Glutamatergic neuron (in vitro differentiated cells): ENCODE measurements around the gene SLC12A4. TPM values are rescaled to one million over a fixed set of nuclear protein-coding genes. Genes with fewer than 3 reads are reported as not detected.

ENCODE experiments used
- total RNA-seq: library from RNA; stranded (reverse); fragmentation: NEBNext Ultra II Directional; extraction: Animal tissue kit (Norgen Biotek cat#: 25700); gene quantifications from one replicate; pipeline ENCODE4 v1.2.1, GENCODE V29; 2021; ENCODE audit not compliant: unreplicated experiment

The SLC12A4 gene
- total RNA-seq, 1 donor from 2014 or later, result 19.9 TPM

Other genes with a start within 250 kb of the SLC12A4 start
- 86.7 TPM for gene GFOD2, start 249.3 kb downstream of the SLC12A4 start, total RNA-seq
- 32.0 TPM for gene RANBP10, start 162.1 kb downstream of the SLC12A4 start, total RNA-seq
- 3.4 TPM for gene TSNAXIP1, start 161.7 kb downstream of the SLC12A4 start, total RNA-seq
- 23.1 TPM for gene THAP11, start 126.3 kb downstream of the SLC12A4 start, total RNA-seq
- gene NUTF2, start 121.7 kb downstream of the SLC12A4 start, total RNA-seq, result 196 TPM
- gene CENPT, start 120.9 kb downstream of the SLC12A4 start, total RNA-seq, result 153 TPM
- gene EDC4, start 95.6 kb downstream of the SLC12A4 start, total RNA-seq, result 142 TPM
- gene NRN1L, start 83.8 kb downstream of the SLC12A4 start, total RNA-seq, result 1.0 TPM
- 27.9 TPM for gene PSKH1, start 75.4 kb downstream of the SLC12A4 start, total RNA-seq
- gene CTRL, start 36.8 kb downstream of the SLC12A4 start, total RNA-seq, result 2.8 TPM
- gene PSMB10, start 31.8 kb downstream of the SLC12A4 start, total RNA-seq, result 11.0 TPM
- 8.7 TPM for gene LCAT, start 24.5 kb downstream of the SLC12A4 start, total RNA-seq
- not detected for gene DPEP3, start 11.9 kb upstream of the SLC12A4 start, total RNA-seq
- not detected for gene DPEP2, start 30.8 kb upstream of the SLC12A4 start, total RNA-seq
- not detected for gene DPEP2NB, start 47.3 kb upstream of the SLC12A4 start, total RNA-seq
- gene DDX28, start 54.6 kb upstream of the SLC12A4 start, total RNA-seq, result 6.7 TPM
- 21.0 TPM for gene DUS2, start 54.6 kb upstream of the SLC12A4 start, total RNA-seq
- gene NFATC3, start 116.7 kb upstream of the SLC12A4 start, total RNA-seq, result 33.1 TPM